ENCODE results near the gene C1QTNF9B.

Gene C1QTNF9B

GRCh38 chr13:23844132-23844531 is 53.2 kb downstream of the C1QTNF9B start:
- TF ChIP-seq POLR2AphosphoS5 (IDR thresholded peaks at IDR 0.05; ENCODE audit: low read depth) (no peak), GABPA (IDR thresholded peaks at IDR 0.05; ENCODE audit: low read depth) (no peak), SPI1 (IDR thresholded peaks at IDR 0.05; ENCODE audit: borderline replicate concordance, low read depth) (no peak), REST (IDR thresholded peaks at IDR 0.05; ENCODE audit: insufficient replicate concordance, low read depth) (no peak), CTCF (IDR thresholded peaks at IDR 0.05; ENCODE audit: insufficient read depth, low read length) (no peak)
- no peaks in the 10 kb centered on the region for H3K27me3 ChIP-seq (ENCODE audit: insufficient read depth, poor library complexity, severe bottlenecking)
- no peak for DNase-seq (ENCODE audit: low read depth in 1 of 2, low spot score in 1 of 2)
- H3K27ac ChIP-seq (replicated peaks) = no peak overlapping the region
- H3K4me3 ChIP-seq (replicated peaks; ENCODE audit: insufficient read depth, low read length) = no peak overlapping the region

- Histone ChIP-seq H3K4me3 (replicated peaks; ENCODE audit: insufficient read depth, low read length) (no peak overlapping the region), H3K27ac (replicated peaks) (no peak overlapping the region), H3K27me3 (ENCODE audit: insufficient read depth, poor library complexity, severe bottlenecking) (no peaks in the 10 kb centered on the region)
- DNase-seq (ENCODE audit: low read depth in 1 of 2, low spot score in 1 of 2) = no peak
- no peak for TF ChIP-seq GABPA (IDR thresholded peaks at IDR 0.05; ENCODE audit: low read depth)
- no peak for TF ChIP-seq REST (IDR thresholded peaks at IDR 0.05; ENCODE audit: insufficient replicate concordance, low read depth)
- TF ChIP-seq CTCF (IDR thresholded peaks at IDR 0.05; ENCODE audit: insufficient read depth, low read length) = no peak
- TF ChIP-seq SPI1 (IDR thresholded peaks at IDR 0.05; ENCODE audit: borderline replicate concordance, low read depth) = no peak
- TF ChIP-seq POLR2AphosphoS5 (IDR thresholded peaks at IDR 0.05; ENCODE audit: low read depth) = no peak
These were observed 53.9 kb downstream of the C1QTNF9B start for GRCh38 chr13:23843436-23843835.

GRCh38 chr13:23842406-23842805 is 54.9 kb downstream of the C1QTNF9B start:
- TF ChIP-seq GABPA (IDR thresholded peaks at IDR 0.05; ENCODE audit: low read depth) = no peak
- no peak for TF ChIP-seq CTCF (IDR thresholded peaks at IDR 0.05; ENCODE audit: insufficient read depth, low read length)
- no peak for TF ChIP-seq POLR2AphosphoS5 (IDR thresholded peaks at IDR 0.05; ENCODE audit: low read depth)
- TF ChIP-seq SPI1 (IDR thresholded peaks at IDR 0.05; ENCODE audit: borderline replicate concordance, low read depth) = no peak
- no peak for TF ChIP-seq REST (IDR thresholded peaks at IDR 0.05; ENCODE audit: insufficient replicate concordance, low read depth)
- Histone ChIP-seq H3K27ac (replicated peaks) (no peak overlapping the region), H3K4me3 (replicated peaks; ENCODE audit: insufficient read depth, low read length) (no peak overlapping the region), H3K27me3 (ENCODE audit: insufficient read depth, poor library complexity, severe bottlenecking) (no peaks in the 10 kb centered on the region)
- DNase-seq (ENCODE audit: low read depth in 1 of 2, low spot score in 1 of 2) = no peak

Data from HL-60 (cell line).